VCaP (cell line): ENCODE results near the gene C15orf39.
A peak's percentile ranks its signal among the peaks of the same experiment; 100 is the strongest.

ENCODE experiments used
- H3K27ac ChIP-seq: fragments of 450-650 bp; 2 replicates; pipeline ENCODE4 v1.5.1; 2017
- TF ChIP-seq, protein P1 (sequence below): fragments of 450-650 bp; conservative IDR thresholded peaks from 2 replicates; pipeline ENCODE4 v1.5.1; 2017; ENCODE audit warnings: mild to moderate bottlenecking, moderate library complexity

C15orf39 gene

DNA sequence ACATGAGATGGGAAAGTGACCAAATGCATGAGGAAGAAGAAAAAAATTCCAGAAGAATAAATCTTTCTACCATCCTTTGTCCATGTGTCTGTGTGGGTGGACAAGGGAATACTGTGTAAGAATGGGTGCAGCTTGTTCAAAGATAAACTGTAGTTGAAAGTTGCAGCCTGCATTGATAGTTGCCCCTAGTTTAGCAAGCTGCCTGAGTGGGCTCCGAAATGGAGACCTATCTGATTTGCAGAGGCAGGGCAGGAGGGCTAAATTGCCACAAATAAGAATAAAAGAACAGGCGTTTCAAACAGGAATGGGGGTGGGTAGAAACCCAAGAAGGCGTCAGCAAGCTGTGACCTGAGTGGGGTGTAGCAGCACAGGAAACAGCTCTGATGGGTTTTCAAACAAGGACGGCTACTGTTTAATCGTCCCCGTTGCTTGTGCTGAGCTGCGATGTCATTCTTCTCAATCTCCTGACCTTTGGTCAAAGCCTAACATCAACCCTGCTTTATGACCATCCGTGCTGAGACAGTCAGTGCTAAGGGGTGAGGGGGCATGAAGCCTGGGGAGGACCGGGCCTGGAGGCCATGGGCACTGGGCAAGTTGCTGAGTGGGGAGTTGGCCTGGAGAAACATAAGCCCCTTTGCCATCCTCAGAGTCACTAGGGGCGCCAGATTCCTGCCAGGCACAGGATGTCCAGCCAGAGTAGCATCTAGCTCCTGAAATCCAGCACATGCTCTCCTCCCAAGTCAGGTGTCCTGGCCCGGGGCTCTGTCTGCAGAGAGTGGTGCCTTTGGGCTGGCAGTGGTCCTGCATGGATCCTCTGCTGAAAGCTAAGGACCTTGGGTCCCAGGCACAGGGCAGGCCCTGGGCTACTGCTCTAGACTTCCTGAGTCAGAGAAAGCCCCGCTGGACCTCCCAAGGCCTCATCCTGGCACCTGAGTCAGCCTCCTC, 19.2 kb upstream of the C15orf39 start:
- TF ChIP-seq, protein P1, sequence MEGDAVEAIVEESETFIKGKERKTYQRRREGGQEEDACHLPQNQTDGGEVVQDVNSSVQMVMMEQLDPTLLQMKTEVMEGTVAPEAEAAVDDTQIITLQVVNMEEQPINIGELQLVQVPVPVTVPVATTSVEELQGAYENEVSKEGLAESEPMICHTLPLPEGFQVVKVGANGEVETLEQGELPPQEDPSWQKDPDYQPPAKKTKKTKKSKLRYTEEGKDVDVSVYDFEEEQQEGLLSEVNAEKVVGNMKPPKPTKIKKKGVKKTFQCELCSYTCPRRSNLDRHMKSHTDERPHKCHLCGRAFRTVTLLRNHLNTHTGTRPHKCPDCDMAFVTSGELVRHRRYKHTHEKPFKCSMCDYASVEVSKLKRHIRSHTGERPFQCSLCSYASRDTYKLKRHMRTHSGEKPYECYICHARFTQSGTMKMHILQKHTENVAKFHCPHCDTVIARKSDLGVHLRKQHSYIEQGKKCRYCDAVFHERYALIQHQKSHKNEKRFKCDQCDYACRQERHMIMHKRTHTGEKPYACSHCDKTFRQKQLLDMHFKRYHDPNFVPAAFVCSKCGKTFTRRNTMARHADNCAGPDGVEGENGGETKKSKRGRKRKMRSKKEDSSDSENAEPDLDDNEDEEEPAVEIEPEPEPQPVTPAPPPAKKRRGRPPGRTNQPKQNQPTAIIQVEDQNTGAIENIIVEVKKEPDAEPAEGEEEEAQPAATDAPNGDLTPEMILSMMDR, result no peak
- peak overlapping the region; percentile 71; the same call in 1 of the 2 replicates for H3K27ac ChIP-seq

DNA sequence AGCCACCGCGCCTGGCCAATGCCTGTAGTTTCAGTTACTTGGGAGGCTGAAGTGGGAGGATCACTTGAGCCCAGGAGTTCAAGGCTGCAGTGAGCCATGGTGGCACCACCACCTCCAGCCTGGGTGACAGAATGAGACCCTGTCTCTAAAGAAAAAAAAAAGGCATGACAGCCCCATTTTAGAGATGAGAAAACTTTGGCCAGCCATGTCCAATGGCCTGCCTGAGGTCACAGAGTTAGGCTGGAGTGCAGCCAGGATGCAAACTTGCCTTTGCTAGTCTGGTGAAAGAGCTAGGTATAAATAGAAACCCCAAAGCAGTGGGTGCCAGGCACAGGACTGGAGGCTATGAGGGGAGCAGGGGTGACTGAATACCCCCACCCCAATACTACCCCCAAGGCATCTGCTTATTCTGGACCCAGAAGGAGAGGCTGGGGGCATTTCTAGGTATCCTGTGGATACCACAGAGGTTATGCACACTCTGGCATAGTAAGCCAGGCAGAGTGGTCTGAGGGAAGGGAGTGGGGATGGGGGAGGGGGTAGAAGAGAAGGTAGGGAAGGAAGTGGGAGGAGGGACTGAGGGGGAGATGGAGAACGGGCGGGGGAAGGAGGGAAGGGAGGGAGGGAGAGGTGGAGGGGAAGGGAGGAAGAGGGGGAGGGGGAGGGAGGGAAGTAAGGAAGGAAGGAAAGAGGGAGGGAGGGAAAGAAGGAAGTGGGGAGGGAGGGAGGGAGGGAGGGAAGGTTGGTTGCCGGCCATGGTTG, 16.2 kb upstream of the C15orf39 start:
- TF ChIP-seq, protein P1, result no peak
- H3K27ac ChIP-seq, result no peak overlapping the region

DNA sequence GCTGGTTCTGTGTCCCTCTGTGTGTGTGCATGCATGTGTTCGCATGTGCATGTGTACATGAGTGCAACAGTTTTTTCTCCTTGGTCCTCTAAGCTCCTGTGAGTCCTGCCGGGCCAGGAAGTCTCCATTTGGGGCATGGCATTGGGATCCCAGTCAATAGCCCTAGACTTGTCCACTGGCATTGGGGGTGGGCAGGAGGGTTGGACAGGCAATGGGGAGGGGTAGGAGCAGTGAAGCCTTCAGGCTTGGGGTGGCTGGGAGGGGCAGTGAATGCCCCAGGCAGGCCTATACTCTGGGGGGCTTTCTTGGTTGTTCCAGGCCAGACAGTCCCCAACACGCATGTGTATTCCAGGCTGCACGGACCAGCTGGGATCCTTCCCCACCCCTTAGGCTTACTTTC, 15.6 kb upstream of the C15orf39 start:
- TF ChIP-seq, protein P1, result no peak
- H3K27ac ChIP-seq, result no peak overlapping the region

DNA sequence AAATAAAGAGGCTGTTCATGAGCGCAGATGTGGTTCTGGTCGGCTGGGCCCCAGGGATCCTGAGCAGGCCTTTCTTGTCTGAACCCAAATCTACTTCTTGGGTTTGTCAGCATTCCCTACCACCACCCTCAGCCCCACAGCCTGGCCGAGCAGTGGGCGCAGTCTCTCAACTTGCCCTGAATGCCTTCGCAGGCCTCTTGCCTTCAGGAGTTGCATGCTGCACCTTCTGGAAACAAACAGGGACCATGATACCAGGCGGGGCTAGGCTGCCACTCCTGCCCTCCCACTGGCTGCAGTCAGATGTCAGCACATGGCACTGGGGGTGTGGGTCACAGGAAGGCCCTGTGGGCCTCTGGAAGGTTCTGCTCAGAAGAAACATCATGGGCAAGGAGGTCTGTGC, 13.2 kb upstream of the C15orf39 start:
- TF ChIP-seq, protein P1, result no peak
- no peak overlapping the region for H3K27ac ChIP-seq

DNA sequence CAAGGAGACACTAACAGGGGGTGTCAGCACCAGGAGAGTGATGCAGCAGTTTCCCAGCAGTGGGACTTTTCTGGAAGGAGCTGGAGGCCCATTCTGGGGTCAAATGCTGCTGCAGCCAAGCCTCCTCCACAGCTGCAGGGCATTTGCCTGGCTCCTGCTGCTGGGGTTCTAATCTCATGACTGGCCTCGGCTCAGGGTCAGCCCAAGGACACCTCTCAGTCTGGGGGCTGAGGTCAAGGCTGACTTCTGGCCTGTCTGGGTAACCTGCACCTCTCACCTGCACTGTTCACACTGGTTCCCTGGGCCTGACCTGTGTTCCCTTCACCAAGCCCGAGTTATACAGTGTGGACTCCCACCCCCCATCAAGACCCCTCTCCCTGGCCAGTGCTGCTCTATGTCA, 10.4 kb upstream of the C15orf39 start:
- H3K27ac ChIP-seq, result no peak overlapping the region
- TF ChIP-seq, protein P1, result no peak

DNA sequence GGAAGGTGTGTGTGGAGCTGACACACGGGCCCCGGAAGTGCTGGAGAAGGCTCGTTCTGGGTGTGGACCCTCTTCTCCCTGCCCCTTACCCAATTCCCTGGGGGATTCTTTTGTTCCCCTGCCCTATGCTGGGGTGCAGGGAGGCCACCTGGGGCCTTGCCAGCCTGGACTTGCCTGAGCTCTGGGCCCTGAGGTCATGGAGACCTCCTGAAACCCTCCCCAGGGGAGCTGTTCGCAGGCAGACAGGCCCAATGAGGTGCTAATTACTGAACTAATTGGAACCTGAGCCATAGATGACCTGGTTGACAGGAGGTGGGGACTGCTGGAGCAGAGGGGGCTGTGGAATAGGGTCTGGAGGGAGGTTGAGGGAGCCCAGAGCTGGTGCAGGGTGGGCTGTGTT, 9.4 kb upstream of the C15orf39 start:
- TF ChIP-seq, protein P1, result no peak
- H3K27ac ChIP-seq, result no peak overlapping the region

DNA sequence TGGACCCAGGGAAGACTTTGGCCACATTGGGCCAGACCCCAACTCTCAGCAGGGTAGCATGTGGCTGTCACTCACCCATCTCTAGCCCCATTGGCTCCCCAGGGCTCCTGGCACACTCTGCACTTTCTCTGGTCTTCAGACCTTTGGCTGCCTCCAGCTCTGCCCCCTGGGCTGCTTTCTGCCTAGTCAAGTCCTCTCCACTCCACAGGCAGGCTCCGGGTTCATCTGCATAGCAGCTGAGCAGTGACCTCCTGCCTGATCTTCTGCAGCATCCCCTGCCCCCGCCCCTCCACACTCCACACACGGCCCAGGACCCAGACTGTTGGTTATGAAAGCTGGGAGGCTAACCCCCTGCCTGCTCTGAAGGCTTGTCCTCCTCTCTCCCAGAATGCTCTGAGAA, 8.4 kb upstream of the C15orf39 start:
- TF ChIP-seq, protein P1, result no peak
- H3K27ac ChIP-seq, result no peak overlapping the region
